Keratinocyte (primary cell): ENCODE results near the gene KRT31. TPM values are rescaled to one million over a fixed set of nuclear protein-coding genes. Genes with fewer than 3 reads are reported as not detected.

ENCODE experiments used
- DNase-seq: peaks from one replicate; pipeline ENCODE4 v3.0.0-alpha.2; 2011; ENCODE audit warnings: low read depth, missing footprints, low spot score
- FAIRE-seq: peaks from 2 replicates; lab custom pipeline; 2011; peaks lifted over from hg19 to GRCh38; lab: Jason Lieb, UNC
- H2AFZ ChIP-seq: 2 replicates; pipeline ENCODE4 v1.6.0; 2012; ENCODE audit warnings: low read length, control low read depth, inconsistent platforms; ENCODE audit not compliant: control insufficient read depth
- H3K27ac ChIP-seq: 2 replicates; pipeline ENCODE4 v1.5.1; 2011; ENCODE audit warnings: low read length; ENCODE audit not compliant: control insufficient read depth, insufficient read depth
- H3K27me3 ChIP-seq: 3 replicates; pipeline ENCODE4 v1.6.0; 2011; ENCODE audit warnings: low read length; ENCODE audit not compliant: control insufficient read depth, insufficient read depth; ENCODE audit errors: extremely low read depth
- H3K36me3 ChIP-seq, 2 experiments: 2 replicates in 1 of 2; 3 replicates in 1 of 2; pipeline ENCODE4 v1.5.1; 2011; ENCODE audit warnings: low read length in 2 of 2, mild to moderate bottlenecking in 1 of 2; ENCODE audit not compliant: control insufficient read depth in 2 of 2, insufficient read depth in 2 of 2; ENCODE audit errors: extremely low read depth in 1 of 2
- H3K4me1 ChIP-seq: 3 replicates; pipeline ENCODE4 v1.5.1; 2011; ENCODE audit warnings: low read length; ENCODE audit not compliant: control insufficient read depth, insufficient read depth; ENCODE audit errors: extremely low read depth
- H3K4me2 ChIP-seq: 3 replicates; pipeline ENCODE4 v1.6.0; 2011; ENCODE audit warnings: low read depth, low read length; ENCODE audit not compliant: control insufficient read depth, insufficient read depth; ENCODE audit errors: extremely low read depth
- H3K4me3 ChIP-seq, 3 experiments: fragments of 200-600 bp in 1 of 3; sonication (generic) in 1 of 3; 2 replicates in 2 of 3; 3 replicates in 1 of 3; pipeline ENCODE4 v1.5.1; 2011 to 2016; ENCODE audit warnings: low read length in 3 of 3, mild to moderate bottlenecking in 3 of 3, control low read depth in 2 of 3, inconsistent platforms in 1 of 3, low read depth in 1 of 3, mixed read lengths in 1 of 3, mixed run types in 1 of 3, moderate library complexity in 1 of 3; ENCODE audit not compliant: control insufficient read depth in 2 of 3, insufficient read depth in 2 of 3; ENCODE audit errors: extremely low read depth in 1 of 3
- H3K79me2 ChIP-seq: 2 replicates; pipeline ENCODE4 v1.6.0; 2012; ENCODE audit warnings: low read length; ENCODE audit not compliant: control insufficient read depth, insufficient read depth
- H3K9ac ChIP-seq: 3 replicates; pipeline ENCODE4 v1.6.0; 2011; ENCODE audit warnings: low read length; ENCODE audit not compliant: control insufficient read depth, insufficient read depth; ENCODE audit errors: extremely low read depth
- H3K9me1 ChIP-seq: 3 replicates; pipeline ENCODE4 v1.6.0; 2011; ENCODE audit warnings: low read length; ENCODE audit not compliant: control insufficient read depth, insufficient read depth; ENCODE audit errors: extremely low read depth
- H3K9me3 ChIP-seq: 2 replicates; pipeline ENCODE4 v1.5.1; 2012; ENCODE audit warnings: low read depth, low read length; ENCODE audit not compliant: control insufficient read depth
- H4K20me1 ChIP-seq: 3 replicates; pipeline ENCODE4 v1.6.0; 2011; ENCODE audit warnings: low read length; ENCODE audit not compliant: control insufficient read depth, insufficient read depth; ENCODE audit errors: extremely low read depth
- EZH2 ChIP-seq: IDR thresholded peaks from one replicate; pipeline ENCODE4 v1.6.1; 2012; ENCODE audit warnings: inconsistent platforms, mild to moderate bottlenecking, low read length, moderate library complexity
- dilution Hi-C: fragments of 300-500 bp; cut with MboI; formaldehyde crosslinking; loops from one replicate; pipeline ENCODE4 v1.7.0; 2020; ENCODE audit warnings: low sequenced_read_pairs; ENCODE audit not compliant: extremely low pct_ligation_motif_present
- polyA plus RNA-seq, 5 experiments: library from polyadenylated mRNA; depleted of rRNA in 3 of 5; stranded (reverse) in 3 of 5; stranded (forward) in 1 of 5; unstranded in 1 of 5; fragments of >200 nt; gene quantifications; 1 replicate in 1 of 5; 2 replicates in 3 of 5; 3 replicates in 1 of 5; pipeline versions ENCODE4 v1.2.1 to v1.2.3, GENCODE V29; 2011 to 2012; ENCODE audit warnings: missing spikeins in 2 of 5, low read depth in 1 of 5, low replicate concordance in 1 of 5
- TF ChIP-seq, protein P1 (sequence below), 3 experiments: IDR thresholded peaks in 1 of 3; conservative IDR thresholded peaks in 1 of 3; optimal IDR thresholded peaks in 1 of 3; 2 replicates in 2 of 3; 3 replicates in 1 of 3; pipeline versions ENCODE3 to v1.5.1; 2011; ENCODE audit warnings: low read length in 3 of 3, mild to moderate bottlenecking in 3 of 3, moderate library complexity in 2 of 3, control low read depth in 1 of 3, inconsistent platforms in 1 of 3; ENCODE audit not compliant: insufficient read depth in 2 of 3; ENCODE audit errors: extremely low read depth in 1 of 3

KRT31 gene
- polyA plus RNA-seq, 1 donor (not counting 4 experiments of a cell fraction or from before 2014, with no cell fraction given) = 24.9 TPM

DNA sequence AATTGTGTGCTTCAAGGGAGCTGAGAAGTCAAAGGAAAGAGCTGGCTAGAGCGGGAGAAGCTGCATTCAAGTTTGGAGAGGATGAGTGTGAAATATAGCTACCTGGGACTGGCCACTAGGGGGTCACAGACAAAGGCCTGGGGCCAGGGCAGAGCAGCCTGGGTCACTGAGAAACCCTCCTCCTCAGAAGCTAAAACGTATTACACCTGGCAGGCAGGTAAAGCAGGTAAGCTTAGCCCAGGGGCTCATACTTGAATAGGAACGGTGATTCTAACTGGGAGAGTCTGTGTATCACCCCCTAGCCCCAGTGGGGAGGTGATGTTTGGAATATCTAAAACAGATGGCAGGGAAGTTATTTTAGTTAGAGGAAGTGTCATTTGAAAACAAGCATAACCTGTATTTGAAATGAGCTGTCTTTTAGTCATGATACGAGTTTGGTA is 20.2 kb upstream of the KRT31 start:
- DNase-seq = no peak
- TF ChIP-seq, protein P1, sequence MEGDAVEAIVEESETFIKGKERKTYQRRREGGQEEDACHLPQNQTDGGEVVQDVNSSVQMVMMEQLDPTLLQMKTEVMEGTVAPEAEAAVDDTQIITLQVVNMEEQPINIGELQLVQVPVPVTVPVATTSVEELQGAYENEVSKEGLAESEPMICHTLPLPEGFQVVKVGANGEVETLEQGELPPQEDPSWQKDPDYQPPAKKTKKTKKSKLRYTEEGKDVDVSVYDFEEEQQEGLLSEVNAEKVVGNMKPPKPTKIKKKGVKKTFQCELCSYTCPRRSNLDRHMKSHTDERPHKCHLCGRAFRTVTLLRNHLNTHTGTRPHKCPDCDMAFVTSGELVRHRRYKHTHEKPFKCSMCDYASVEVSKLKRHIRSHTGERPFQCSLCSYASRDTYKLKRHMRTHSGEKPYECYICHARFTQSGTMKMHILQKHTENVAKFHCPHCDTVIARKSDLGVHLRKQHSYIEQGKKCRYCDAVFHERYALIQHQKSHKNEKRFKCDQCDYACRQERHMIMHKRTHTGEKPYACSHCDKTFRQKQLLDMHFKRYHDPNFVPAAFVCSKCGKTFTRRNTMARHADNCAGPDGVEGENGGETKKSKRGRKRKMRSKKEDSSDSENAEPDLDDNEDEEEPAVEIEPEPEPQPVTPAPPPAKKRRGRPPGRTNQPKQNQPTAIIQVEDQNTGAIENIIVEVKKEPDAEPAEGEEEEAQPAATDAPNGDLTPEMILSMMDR (optimal IDR thresholded peaks at IDR 0.05 in 1 of 3, IDR thresholded peaks at IDR 0.05 in 1 of 3, conservative IDR thresholded peaks at IDR 0.05 in 1 of 3; ENCODE audit: extremely low read depth in 1 of 3, insufficient read depth in 2 of 3, low read length in 3 of 3) = peak; percentile 64 to 80 (median 74)
- no peak for TF ChIP-seq EZH2
- no peaks in the 10 kb centered on the region for H3K36me3 ChIP-seq
- no peak overlapping the region for H3K9ac ChIP-seq
- peaks cover 48% of the 10 kb centered on the region for H3K4me1 ChIP-seq
- H3K4me2 ChIP-seq = peak overlapping the region; percentile 29
- H2AFZ ChIP-seq = no peak overlapping the region
- H3K79me2 ChIP-seq = no peaks in the 10 kb centered on the region
- H3K4me3 ChIP-seq = no peak overlapping the region
- no peaks in the 10 kb centered on the region for H3K27me3 ChIP-seq
- dilution Hi-C loops = no loop called here
- no peaks in the 10 kb centered on the region for H4K20me1 ChIP-seq
- no peaks in the 10 kb centered on the region for H3K9me3 ChIP-seq
- peak; percentile 46 for FAIRE-seq
- H3K9me1 ChIP-seq = peaks cover 2% of the 10 kb centered on the region
- peak overlapping the region; percentile 11 for H3K27ac ChIP-seq

DNA sequence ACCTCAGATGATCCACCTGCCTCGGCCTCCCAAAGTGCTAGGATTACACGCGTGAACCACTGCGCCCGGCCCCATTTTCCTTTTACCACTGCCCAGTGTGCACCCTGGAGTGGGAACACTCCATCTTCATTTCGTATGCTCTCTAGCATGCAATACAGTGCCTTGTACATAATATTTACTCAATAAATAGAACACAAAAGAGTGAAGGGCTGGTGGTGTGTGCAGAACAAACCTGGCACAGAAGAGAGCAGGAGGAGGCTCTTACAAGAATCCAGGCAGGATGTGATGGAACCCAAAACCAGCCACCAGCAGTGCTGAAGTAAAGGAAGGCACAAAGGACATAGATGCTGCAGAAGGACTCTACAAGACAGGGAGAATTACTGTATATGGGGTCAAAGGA is 19.7 kb upstream of the KRT31 start:
- dilution Hi-C loops = no loop called here
- Histone ChIP-seq H3K4me2 (no peak overlapping the region), H2AFZ (no peak overlapping the region), H3K27me3 (no peaks in the 10 kb centered on the region), H3K4me1 (peaks cover 48% of the 10 kb centered on the region), H3K4me3 (no peak overlapping the region), H3K79me2 (no peaks in the 10 kb centered on the region), H4K20me1 (no peaks in the 10 kb centered on the region), H3K9ac (no peak overlapping the region), H3K9me1 (peaks cover 2% of the 10 kb centered on the region), H3K36me3 (no peaks in the 10 kb centered on the region), H3K27ac (peak overlapping the region; percentile 11), H3K9me3 (no peaks in the 10 kb centered on the region)
- no peak for TF ChIP-seq EZH2
- TF ChIP-seq, protein P1 (optimal IDR thresholded peaks at IDR 0.05 in 1 of 3, IDR thresholded peaks at IDR 0.05 in 1 of 3, conservative IDR thresholded peaks at IDR 0.05 in 1 of 3; ENCODE audit: extremely low read depth in 1 of 3, insufficient read depth in 2 of 3, low read length in 3 of 3) = no peak
- FAIRE-seq (no peak), DNase-seq (no peak)
